HepG2 (cell line): Measurements from ENCODE around the gene FAM234B. TPM values are rescaled to one million over a fixed set of nuclear protein-coding genes. Genes with fewer than 3 reads are reported as not detected.

Source experiments
- ATF5 ChIP-seq: sonication (generic); formaldehyde crosslinking; IDR thresholded peaks from 2 replicates; pipeline ENCODE4 v1.4.0; 2020; ENCODE audit warnings: mild to moderate bottlenecking, low read depth, missing genetic modification reagents
- ATRX ChIP-seq: sonication (generic); formaldehyde crosslinking; IDR thresholded peaks from 2 replicates; pipeline ENCODE4 v1.4.0; 2020; ENCODE audit warnings: missing genetic modification reagents, borderline replicate concordance
- CEBPB ChIP-seq: IDR thresholded peaks from 2 replicates; pipeline ENCODE4 v1.6.1; 2011; ENCODE audit warnings: low read depth, low read length, improper control_type of control experiment, borderline replicate concordance
- DNMT3B ChIP-seq: conservative IDR thresholded peaks from 2 replicates; pipeline ENCODE4 v1.6.1; 2016; ENCODE audit warnings: missing biosample characterization, control low read depth
- ELK4 ChIP-seq: sonication (generic); formaldehyde crosslinking; IDR thresholded peaks from 2 replicates; pipeline ENCODE4 v1.9.0; 2021; ENCODE audit warnings: missing genetic modification reagents, borderline replicate concordance
- MTA3 ChIP-seq: sonication (generic); formaldehyde crosslinking; IDR thresholded peaks from 2 replicates; pipeline ENCODE4 v1.4.0; 2020; ENCODE audit warnings: missing genetic modification reagents
- MXD4 ChIP-seq: IDR thresholded peaks from 2 replicates; pipeline ENCODE4 v1.6.1; 2016; ENCODE audit warnings: mild to moderate bottlenecking, missing biosample characterization, missing genetic modification reagents
- MXI1 ChIP-seq: IDR thresholded peaks from 3 replicates; pipeline ENCODE4 v1.6.1; 2012; ENCODE audit warnings: low read depth, low read length, inconsistent platforms, borderline replicate concordance
- PHF5A ChIP-seq: IDR thresholded peaks from one replicate; pipeline ENCODE4 v1.6.1; 2018; ENCODE audit warnings: low read depth, missing genetic modification reagents; ENCODE audit not compliant: unreplicated experiment
- RBM22 ChIP-seq: fragments of 200-400 bp; formaldehyde crosslinking; optimal IDR thresholded peaks from 2 replicates; pipeline ENCODE3; 2017; ENCODE audit warnings: mild to moderate bottlenecking, low read length, moderate library complexity
- RFX3 ChIP-seq: IDR thresholded peaks from 2 replicates; pipeline ENCODE4 v1.6.1; 2016; ENCODE audit warnings: missing biosample characterization, missing genetic modification reagents
- SP4 ChIP-seq: sonication (generic); formaldehyde crosslinking; IDR thresholded peaks from 2 replicates; pipeline ENCODE4 v1.8.1; 2023; ENCODE audit warnings: mild to moderate bottlenecking, missing genetic modification reagents
- TFDP2 ChIP-seq: sonication (generic); formaldehyde crosslinking; IDR thresholded peaks from 2 replicates; pipeline ENCODE4 v1.4.0; 2020; ENCODE audit warnings: missing genetic modification reagents
- TRIM22 ChIP-seq: fragments of 450-650 bp; IDR thresholded peaks from 2 replicates; pipeline ENCODE4 v1.6.1; 2017
- ZBTB8A ChIP-seq: sonication (generic); formaldehyde crosslinking; IDR thresholded peaks from 2 replicates; pipeline ENCODE4 v1.4.0; 2020; ENCODE audit warnings: mild to moderate bottlenecking, low read depth, missing genetic modification reagents, borderline replicate concordance
- ZFP36L1 ChIP-seq: sonication (generic); formaldehyde crosslinking; IDR thresholded peaks from 2 replicates; pipeline ENCODE4 v1.8.0; 2022; ENCODE audit warnings: mild to moderate bottlenecking, missing genetic modification reagents, moderate library complexity
- ZIK1 ChIP-seq: sonication (generic); formaldehyde crosslinking; IDR thresholded peaks from 2 replicates; pipeline ENCODE4 v1.5.0; 2020; ENCODE audit warnings: mild to moderate bottlenecking, low read depth, missing genetic modification reagents, borderline replicate concordance
- ZNF446 ChIP-seq: sonication (generic); formaldehyde crosslinking; IDR thresholded peaks from 2 replicates; pipeline ENCODE4 v1.5.0; 2020; ENCODE audit warnings: mild to moderate bottlenecking, missing genetic modification reagents
- ZNF501 ChIP-seq: sonication (generic); formaldehyde crosslinking; IDR thresholded peaks from 2 replicates; pipeline ENCODE4 v1.5.1; 2020; ENCODE audit warnings: mild to moderate bottlenecking, moderate library complexity, missing genetic modification reagents
- ZSCAN20 ChIP-seq: sonication (generic); formaldehyde crosslinking; IDR thresholded peaks from 2 replicates; pipeline ENCODE4 v1.4.0; 2020; ENCODE audit warnings: missing genetic modification reagents, mild to moderate bottlenecking, borderline replicate concordance
- ZXDC ChIP-seq: sonication (generic); formaldehyde crosslinking; IDR thresholded peaks from 2 replicates; pipeline ENCODE4 v1.5.0; 2020; ENCODE audit warnings: mild to moderate bottlenecking, missing genetic modification reagents
- polyA plus RNA-seq, 8 experiments: library from polyadenylated mRNA; depleted of rRNA in 3 of 8; stranded (reverse) in 7 of 8; unstranded in 1 of 8; fragments of >200 nt; fragmentation: Illumina TruSeq in 4 of 8; extraction: Trizol in 4 of 8; gene quantifications; 2 replicates each; pipeline versions ENCODE4 v1.2.1 to v1.2.3, GENCODE V29; 2011 to 2016; ENCODE audit warnings: low read depth in 4 of 8, missing spikeins in 1 of 8, mixed read lengths in 1 of 8; ENCODE audit not compliant: insufficient read depth in 1 of 8
- total RNA-seq, 5 experiments: library from RNA; depleted of rRNA; stranded (reverse); fragments of >200 nt; fragmentation: Illumina TruSeq; extraction: Trizol; gene quantifications; 2 replicates each; pipeline ENCODE4 v1.2.3, GENCODE V29; 2016; ENCODE audit warnings: low read depth in 1 of 5

FAM234B gene
- total and polyA plus RNA-seq, 2 of the 13 experiments (the other 11 are each of a cell fraction or from before 2014, with no cell fraction given): 7.8 to 13.8 TPM

GRCh38 chr12:13100882-13101769 is 56.9 kb downstream of the FAM234B start (continued):
- no peak for TF ChIP-seq TRIM22
- no peak for TF ChIP-seq ATF5
- TF ChIP-seq ELK4: no peak
- TF ChIP-seq ZXDC (CRISPR knock-in tag): no peak
- TF ChIP-seq ZNF446 (CRISPR knock-in tag): no peak
- TF ChIP-seq ZSCAN20 (CRISPR knock-in tag): no peak
- TF ChIP-seq ZNF501: peak; percentile 40; the same call in 1 of the 2 replicates
- no peak for TF ChIP-seq MTA3 (CRISPR knock-in tag)
- peak; percentile 39; the same call in 1 of the 2 replicates for TF ChIP-seq SP4
- TF ChIP-seq RFX3: peak; percentile 91
- TF ChIP-seq MXD4 (CRISPR knock-in tag): no peak
- TF ChIP-seq PHF5A (CRISPR knock-in tag): no peak
- no peak for TF ChIP-seq CEBPB
- TF ChIP-seq DNMT3B (CRISPR knock-in tag): no peak
- no peak for TF ChIP-seq TFDP2 (CRISPR knock-in tag)
- no peak for TF ChIP-seq ZIK1 (CRISPR knock-in tag)
- no peak for TF ChIP-seq ZBTB8A
- no peak for TF ChIP-seq ATRX (CRISPR knock-in tag)
- TF ChIP-seq ZFP36L1: no peak
- TF ChIP-seq MXI1: peak; percentile 98; the same call in 2 of the 3 replicates
- peak; percentile 99 for TF ChIP-seq RBM22
